Mucosa of descending colon (tissue), 3 donors: ENCODE measurements around the gene RIPOR3. TPM values are rescaled to one million over a fixed set of nuclear protein-coding genes. Genes with fewer than 3 reads are reported as not detected.
A peak's percentile ranks its signal among the peaks of the same experiment; 100 is the strongest.

Source experiments
- ATAC-seq: fragments of 200-7000 bp; cut with Tn5 transposase; one replicate; pipeline ENCODE4 v1.9.1; 2020; ENCODE audit warnings: mild to moderate bottlenecking, moderate library complexity
- DNase-seq, 3 donors: peaks; one replicate each; pipeline ENCODE4 v3.0.0-alpha.2; 2020
- H3K36me3 ChIP-seq: fragments of 200-600 bp; one replicate; pipeline ENCODE4 v1.8.0; 2021; ENCODE audit warnings: low read depth, mild to moderate bottlenecking
- H3K4me1 ChIP-seq: fragments of 200-600 bp; one replicate; pipeline ENCODE4 v1.8.0; 2021; ENCODE audit warnings: low read depth, mild to moderate bottlenecking
- H3K4me3 ChIP-seq: fragments of 200-600 bp; one replicate; pipeline ENCODE4 v1.8.0; 2021; ENCODE audit warnings: mild to moderate bottlenecking
- H3K9me3 ChIP-seq: fragments of 200-600 bp; one replicate; pipeline ENCODE4 v1.8.0; 2021; ENCODE audit warnings: mild to moderate bottlenecking
- CTCF ChIP-seq: fragments of 200-600 bp; IDR thresholded peaks from one replicate; pipeline ENCODE4 v1.8.0; 2022; ENCODE audit warnings: antibody characterized with exemption, mild to moderate bottlenecking
- intact Hi-C, 2 donors: fragments of 100-400 bp; cut with DNase I in 1 of 2; cut with micrococcal nuclease in 1 of 2; formaldehyde crosslinking; loops; one replicate each; pipeline versions ENCODE4 v1.11.0 to v1.11.1; 2022; cut with DNase I, micrococcal nuclease
- total RNA-seq, 3 donors: library from RNA; stranded (reverse); fragmentation: NEBNext Ultra II Directional in 2 of 3; extraction: Animal tissue kit (Norgen Biotek cat#: 25700) in 2 of 3; gene quantifications; one replicate each; pipeline versions ENCODE4 v1.2.1 to v1.2.4, GENCODE V29; 2021 to 2023
- donor health status: DM: no; HTN: no; CAD: no; lungs with moderate emphysema.
- donor health status: DM: no; HTN: no; CAD: no.
- donor health status: DM: no; HTN: yes; CAD: no.

The RIPOR3 gene
- total RNA-seq, 3 donors from 2014 or later: 2.2 to 13.4 (median 5.8) TPM

- no peak overlapping the region for H3K4me3 ChIP-seq
- ATAC-seq (no peak), DNase-seq (no peak)
- H3K36me3 ChIP-seq: no peaks in the 10 kb centered on the region
- TF ChIP-seq CTCF: no peak
- intact Hi-C loops: no loop called here
- H3K4me1 ChIP-seq: peaks cover 18% of the 10 kb centered on the region
- H3K9me3 ChIP-seq: no peaks in the 10 kb centered on the region
These were observed 110.3 kb downstream of the RIPOR3 start for GRCh38 chr20:50580842-50581544.

GRCh38 chr20:50580016-50580747, 111.2 kb downstream of the RIPOR3 start:
- Histone ChIP-seq H3K4me3 (no peak overlapping the region), H3K9me3 (no peaks in the 10 kb centered on the region), H3K4me1 (peaks cover 18% of the 10 kb centered on the region), H3K36me3 (no peaks in the 10 kb centered on the region)
- DNase-seq (peak in 2 of 3 donors; percentile 69 to 78), ATAC-seq (peak; percentile 37)
- intact Hi-C loops: no loop called here
- peak; percentile 50 for TF ChIP-seq CTCF

- H3K4me1 ChIP-seq: peaks cover 18% of the 10 kb centered on the region
- TF ChIP-seq CTCF: no peak
- intact Hi-C loops: loop anchor here (5.0 to 10.0 kb wide), 4 partner anchors 102 to 397 kb away; no protein-coding TSS in a partner anchor
- no peaks in the 10 kb centered on the region for H3K36me3 ChIP-seq
- ATAC-seq (no peak), DNase-seq (no peak)
- H3K9me3 ChIP-seq: no peaks in the 10 kb centered on the region
- H3K4me3 ChIP-seq: no peak overlapping the region
These were observed 111.8 kb downstream of the RIPOR3 start for GRCh38 chr20:50579511-50579910.

- Histone ChIP-seq H3K4me3 (no peak overlapping the region), H3K4me1 (peaks cover 18% of the 10 kb centered on the region), H3K36me3 (no peaks in the 10 kb centered on the region), H3K9me3 (no peaks in the 10 kb centered on the region)
- DNase-seq: no peak
- ATAC-seq: no peak
- no peak for TF ChIP-seq CTCF
- intact Hi-C loops: loop anchor here (5.0 to 10.0 kb wide), 4 partner anchors 101 to 396 kb away; no protein-coding TSS in a partner anchor
These were observed 112.6 kb downstream of the RIPOR3 start for GRCh38 chr20:50578778-50579165.

- Histone ChIP-seq H3K9me3 (no peaks in the 10 kb centered on the region), H3K36me3 (no peaks in the 10 kb centered on the region), H3K4me3 (no peak overlapping the region), H3K4me1 (peaks cover 18% of the 10 kb centered on the region)
- TF ChIP-seq CTCF: no peak
- intact Hi-C loops: loop anchor here (5.0 to 10.0 kb wide), 4 partner anchors 101 to 396 kb away; no protein-coding TSS in a partner anchor
- ATAC-seq (peak; percentile 81), DNase-seq (peak in 2 of 3 donors; percentile 76 to 78)
These were observed 113.1 kb downstream of the RIPOR3 start for GRCh38 chr20:50578061-50578777.
